ENCODE measurements around the gene TMOD2. TPM values are rescaled to one million over a fixed set of nuclear protein-coding genes. Genes with fewer than 3 reads are reported as not detected.

The TMOD2 gene
- total RNA-seq, 1 experiment from 2014 or later = 3.0 TPM

GRCh38 chr15:51863131-51863530 lies 111.7 kb downstream of the TMOD2 start:
- Histone ChIP-seq H3K56ac (ENCODE audit: insufficient read length, low read depth, low read length) (no peak overlapping the region), H4K5ac (ENCODE audit: insufficient read length, low read depth, low read length) (no peak overlapping the region), H2BK15ac (ENCODE audit: low read depth, low read length) (no peak overlapping the region), H3K27ac (ENCODE audit: insufficient read length, low read depth, low read length) (no peak overlapping the region), H2BK120ac (ENCODE audit: low read depth, low read length, poor library complexity, severe bottlenecking) (no peak overlapping the region), H3K14ac (ENCODE audit: insufficient read depth, low read length) (no peak overlapping the region), H3T11ph (ENCODE audit: low read length) (no peak overlapping the region), H2BK5ac (ENCODE audit: insufficient read length, low read length) (no peak overlapping the region), H3K4me2 (ENCODE audit: insufficient read depth, insufficient read length, low read length) (no peak overlapping the region), H3K18ac (ENCODE audit: insufficient read length, low read depth, low read length) (no peak overlapping the region), H3K79me1 (ENCODE audit: insufficient read depth, low read depth, low read length, poor library complexity, severe bottlenecking) (peaks cover 3% of the 10 kb centered on the region), H4K91ac (ENCODE audit: insufficient read length, low read depth, low read length) (no peak overlapping the region), H3K4me1 (ENCODE audit: insufficient read depth, low read length) (peaks cover 4% of the 10 kb centered on the region; the same call in 1 of the 2 replicates), H2BK12ac (ENCODE audit: insufficient read length, low read depth, low read length) (no peak overlapping the region), H3K23ac (ENCODE audit: insufficient read length, low read depth, low read length) (no peak overlapping the region), H3K9me3 (ENCODE audit: control insufficient read depth, low read depth, low read length) (no peaks in the 10 kb centered on the region), H2AK5ac (ENCODE audit: insufficient read length, low read length) (no peak overlapping the region), H4K8ac (replicated peaks; ENCODE audit: insufficient read length, low read depth, low read length) (no peak overlapping the region), H3K79me2 (ENCODE audit: insufficient read depth, low read length) (no peaks in the 10 kb centered on the region), H2BK20ac (ENCODE audit: low read depth, low read length, poor library complexity, severe bottlenecking) (no peak overlapping the region), H3K27me3 (ENCODE audit: insufficient read depth, low read length) (no peaks in the 10 kb centered on the region), H3K9ac (ENCODE audit: extremely low read depth, insufficient read length, low read length) (no peak overlapping the region), H3K23me2 (ENCODE audit: insufficient read length, low read depth, low read length, poor library complexity, severe bottlenecking) (no peaks in the 10 kb centered on the region), H2AFZ (ENCODE audit: low read length) (no peak overlapping the region), H3K4ac (ENCODE audit: low read depth, low read length) (no peak overlapping the region), H4K20me1 (ENCODE audit: control insufficient read depth, insufficient read depth, insufficient read length) (no peaks in the 10 kb centered on the region)
- H3K4me3 Mint-ChIP-seq = no peak overlapping the region
- no peaks in the 10 kb centered on the region for H3K9me3 Mint-ChIP-seq
- no peaks in the 10 kb centered on the region for H3K27me3 Mint-ChIP-seq (ENCODE audit: low read depth)
- peak overlapping the region in 1 of 3 experiments; percentile 62; a peak in 2 of 7 replicates for H3K27ac Mint-ChIP-seq
- TF ChIP-seq CTCF (conservative IDR thresholded peaks at IDR 0.05) = no peak
- H3K36me3 Mint-ChIP-seq (ENCODE audit: insufficient read depth in 1 of 3, low read depth in 3 of 3) = peaks cover 8 to 14% (median 12%) of the 10 kb centered on the region in 3 experiments; a peak in 6 of 7 replicates
- peaks cover 18 to 28% of the 10 kb centered on the region in 2 experiments for H3K4me1 Mint-ChIP-seq
- DNase-seq = no peak
- WGBS (ENCODE audit: extremely low coverage, insufficient read length, low lambda C conversion rate) = no CpG with 5 or more reads among the region's 2 CpGs
